GM23338 (cell line): ENCODE results near the gene LRP1B. TPM values are rescaled to one million over a fixed set of nuclear protein-coding genes. Genes with fewer than 3 reads are reported as not detected.
A peak's percentile ranks its signal among the peaks of the same experiment; 100 is the strongest.

Source experiments
- ATAC-seq: fragments of 200-7000 bp; cut with Tn5 transposase; 3 replicates; pipeline ENCODE4 v1.9.1; 2020
- DNase-seq: peaks from one replicate; pipeline ENCODE4 v3.0.0-alpha.2; 2015; ENCODE audit warnings: low spot score
- H2AFZ ChIP-seq: fragments of 200-600 bp; sonication (generic); 2 replicates; pipeline ENCODE4 v1.8.0; 2016; ENCODE audit warnings: antibody characterized with exemption, mild to moderate bottlenecking, moderate library complexity
- H3F3A ChIP-seq: fragments of 200-600 bp; sonication (generic); replicated peaks from 2 replicates; pipeline ENCODE4 v1.8.0; 2017; ENCODE audit warnings: antibody characterized with exemption, mixed run types, low read depth
- H3K27ac ChIP-seq: fragments of 200-600 bp; sonication (generic); 2 replicates; pipeline ENCODE4 v1.6.1; 2016; ENCODE audit warnings: low read depth
- H3K27me3 ChIP-seq: fragments of 200-600 bp; sonication (generic); 2 replicates; pipeline ENCODE4 v1.8.0; 2016; ENCODE audit warnings: mild to moderate bottlenecking, mixed run types, moderate library complexity; ENCODE audit not compliant: insufficient read depth
- H3K36me3 ChIP-seq: fragments of 200-600 bp; sonication (generic); 2 replicates; pipeline ENCODE4 v1.8.0; 2016; ENCODE audit warnings: mild to moderate bottlenecking; ENCODE audit not compliant: insufficient read depth
- H3K4me1 ChIP-seq: fragments of 200-600 bp; sonication (generic); 2 replicates; pipeline ENCODE4 v1.8.0; 2016; ENCODE audit warnings: mild to moderate bottlenecking, moderate library complexity; ENCODE audit not compliant: insufficient read depth
- H3K4me2 ChIP-seq: fragments of 200-600 bp; sonication (generic); 2 replicates; pipeline ENCODE4 v1.7.1; 2017; ENCODE audit warnings: mixed run types
- H3K4me3 ChIP-seq: fragments of 200-600 bp; sonication (generic); 2 replicates; pipeline ENCODE4 v1.6.1; 2016; ENCODE audit warnings: mixed run types
- H3K79me2 ChIP-seq: fragments of 200-600 bp; sonication (generic); replicated peaks from 2 replicates; pipeline ENCODE4 v1.8.0; 2017; ENCODE audit warnings: mild to moderate bottlenecking; ENCODE audit not compliant: insufficient read depth
- H3K9me2 ChIP-seq: fragments of 200-600 bp; sonication (generic); 2 replicates; pipeline ENCODE4 v1.8.0; 2017; ENCODE audit not compliant: insufficient read depth
- H4K20me1 ChIP-seq: fragments of 200-600 bp; sonication (generic); replicated peaks from 2 replicates; pipeline ENCODE4 v1.8.0; 2017; ENCODE audit warnings: mild to moderate bottlenecking; ENCODE audit not compliant: insufficient read depth
- H3K27ac Mint-ChIP-seq: 2 replicates; pipeline ENCODE4 v1.8.0; 2020; ENCODE audit warnings: inconsistent platforms, mild to moderate bottlenecking, moderate library complexity, mixed read lengths
- H3K27me3 Mint-ChIP-seq: 3 replicates; pipeline ENCODE4 v1.8.0; 2022; ENCODE audit warnings: low read depth, mild to moderate bottlenecking, moderate library complexity, mixed read lengths, inconsistent platforms; ENCODE audit not compliant: insufficient read depth, poor library complexity
- H3K36me3 Mint-ChIP-seq: 3 replicates; pipeline ENCODE4 v1.8.0; 2021; ENCODE audit warnings: low read depth, mild to moderate bottlenecking, inconsistent platforms, moderate library complexity, mixed read lengths
- H3K4me1 Mint-ChIP-seq: 3 replicates; pipeline ENCODE4 v1.8.0; 2020; ENCODE audit warnings: mild to moderate bottlenecking, inconsistent platforms, mixed read lengths
- H3K4me3 Mint-ChIP-seq: 3 replicates; pipeline ENCODE4 v1.8.0; 2021; ENCODE audit warnings: moderate library complexity, mild to moderate bottlenecking, inconsistent platforms, mixed read lengths
- H3K9me3 Mint-ChIP-seq: 3 replicates; pipeline ENCODE4 v1.8.0; 2020; ENCODE audit warnings: moderate library complexity, mild to moderate bottlenecking, inconsistent platforms, mixed read lengths
- CREB1 ChIP-seq: fragments of 250-450 bp; sonication (Bioruptor Pico); IDR thresholded peaks from 2 replicates; pipeline ENCODE4 v1.5.0; 2020; ENCODE audit warnings: low read depth, mild to moderate bottlenecking, moderate library complexity
- CTCF ChIP-seq, 2 experiments: fragments of 200-600 bp in 1 of 2; sonication (generic) in 1 of 2; conservative IDR thresholded peaks; 2 replicates each; pipeline versions ENCODE4 v1.5.1 to v1.6.1; 2016 to 2017; ENCODE audit warnings: antibody characterized with exemption in 2 of 2, low read depth in 2 of 2, mild to moderate bottlenecking in 2 of 2, moderate library complexity in 1 of 2
- ETS1 ChIP-seq: IDR thresholded peaks from 2 replicates; pipeline ENCODE4 v1.6.1; 2016; ENCODE audit warnings: antibody characterized with exemption
- EZH2 ChIP-seq: fragments of 200-600 bp; sonication (generic); IDR thresholded peaks from one replicate; pipeline ENCODE4 v1.8.0; 2017; ENCODE audit warnings: antibody characterized with exemption, mild to moderate bottlenecking, low read depth; ENCODE audit not compliant: unreplicated experiment
- EZH2phosphoT487 ChIP-seq: fragments of 200-600 bp; sonication (generic); IDR thresholded peaks from one replicate; pipeline ENCODE4 v1.8.1; 2018; ENCODE audit warnings: antibody characterized with exemption; ENCODE audit not compliant: unreplicated experiment
- JUNB ChIP-seq: IDR thresholded peaks from one replicate; pipeline ENCODE4 v1.6.1; 2016; ENCODE audit warnings: antibody characterized with exemption; ENCODE audit not compliant: unreplicated experiment
- NANOG ChIP-seq: IDR thresholded peaks from 2 replicates; pipeline ENCODE4 v1.6.1; 2016; ENCODE audit warnings: antibody characterized with exemption, borderline replicate concordance
- POLR2AphosphoS5 ChIP-seq: IDR thresholded peaks from 2 replicates; pipeline ENCODE4 v1.6.1; 2016; ENCODE audit warnings: antibody characterized with exemption, low read depth
- REST ChIP-seq: IDR thresholded peaks from one replicate; pipeline ENCODE4 v1.6.1; 2018; ENCODE audit warnings: antibody characterized with exemption; ENCODE audit not compliant: unreplicated experiment
- STAT1 ChIP-seq: IDR thresholded peaks from one replicate; pipeline ENCODE4 v1.6.1; 2016; ENCODE audit warnings: antibody characterized with exemption; ENCODE audit not compliant: unreplicated experiment
- ZNF114 ChIP-seq: fragments of 250-450 bp; sonication (Bioruptor Pico); IDR thresholded peaks from 2 replicates; pipeline ENCODE4 v1.5.0; 2020; ENCODE audit warnings: mild to moderate bottlenecking, moderate library complexity
- ZNF331 ChIP-seq: fragments of 250-450 bp; sonication (Bioruptor Pico); IDR thresholded peaks from 2 replicates; pipeline ENCODE4 v1.5.0; 2020; ENCODE audit warnings: low read depth, mild to moderate bottlenecking, moderate library complexity
- ZNF462 ChIP-seq: fragments of 250-450 bp; sonication (Bioruptor Pico); IDR thresholded peaks from 2 replicates; pipeline ENCODE4 v1.5.0; 2020; ENCODE audit warnings: mild to moderate bottlenecking, moderate library complexity
- polyA plus RNA-seq: library from polyadenylated mRNA; unstranded; fragments of >200 nt; fragmentation: Nextera tagmentation; extraction: Ambion mirVana; gene quantifications from 2 replicates; pipeline ENCODE4 v1.2.1, GENCODE V29; 2016
- total RNA-seq: library from RNA; depleted of rRNA; stranded (reverse); fragments of >200 nt; shearing (Covaris generic); gene quantifications from 2 replicates; pipeline ENCODE4 v1.2.3, GENCODE V29; 2014

The LRP1B gene
- total and polyA plus RNA-seq, 2 experiments from 2014 or later = 0.15 to 0.97 TPM

GRCh38 chr2:140882671-140883620 lies 1247.9 kb downstream of the LRP1B start:
- peak overlapping the region; percentile 24; the same call in 1 of the 2 replicates for H3K27ac ChIP-seq
- Mint-ChIP-seq H3K27ac (no peak overlapping the region), H3K27me3 (peaks cover 2% of the 10 kb centered on the region), H3K4me1 (peaks cover 7% of the 10 kb centered on the region; the same call in 2 of the 3 replicates), H3K9me3 (peaks cover 4% of the 10 kb centered on the region; the same call in 1 of the 3 replicates), H3K4me3 (no peak overlapping the region), H3K36me3 (no peaks in the 10 kb centered on the region)
- no peaks in the 10 kb centered on the region for H3K36me3 ChIP-seq
- DNase-seq = peak; percentile 63
- H3K27me3 ChIP-seq = no peaks in the 10 kb centered on the region
- H2AFZ ChIP-seq = no peak overlapping the region
- no peaks in the 10 kb centered on the region for H3K79me2 ChIP-seq
- no peaks in the 10 kb centered on the region for H3F3A ChIP-seq
- no peaks in the 10 kb centered on the region for H4K20me1 ChIP-seq
- no peaks in the 10 kb centered on the region for H3K4me1 ChIP-seq
- TF ChIP-seq POLR2AphosphoS5 (no peak), EZH2phosphoT487 (no peak), NANOG (no peak), ZNF462 (CRISPR knock-in tag) (no peak), EZH2 (no peak), CTCF (conservative IDR thresholded peaks at IDR 0.05; ENCODE audit: low read depth in 2 of 2) (no peak), ZNF331 (CRISPR knock-in tag) (no peak), ZNF114 (no peak), CREB1 (CRISPR knock-in tag) (no peak), ETS1 (no peak), REST (no peak), STAT1 (no peak), JUNB (no peak)
- peak; percentile 85 for ATAC-seq
- no peak overlapping the region for H3K4me2 ChIP-seq
- no peaks in the 10 kb centered on the region for H3K9me2 ChIP-seq
- H3K4me3 ChIP-seq = no peak overlapping the region
